ENCODE results near the gene ANAPC1.
"Not testable (repeated sequence)": the region's sequence is repeated elsewhere in the genome, so short reads cannot be mapped to it uniquely, and the experiment has no call there.

Gene ANAPC1, protein sequence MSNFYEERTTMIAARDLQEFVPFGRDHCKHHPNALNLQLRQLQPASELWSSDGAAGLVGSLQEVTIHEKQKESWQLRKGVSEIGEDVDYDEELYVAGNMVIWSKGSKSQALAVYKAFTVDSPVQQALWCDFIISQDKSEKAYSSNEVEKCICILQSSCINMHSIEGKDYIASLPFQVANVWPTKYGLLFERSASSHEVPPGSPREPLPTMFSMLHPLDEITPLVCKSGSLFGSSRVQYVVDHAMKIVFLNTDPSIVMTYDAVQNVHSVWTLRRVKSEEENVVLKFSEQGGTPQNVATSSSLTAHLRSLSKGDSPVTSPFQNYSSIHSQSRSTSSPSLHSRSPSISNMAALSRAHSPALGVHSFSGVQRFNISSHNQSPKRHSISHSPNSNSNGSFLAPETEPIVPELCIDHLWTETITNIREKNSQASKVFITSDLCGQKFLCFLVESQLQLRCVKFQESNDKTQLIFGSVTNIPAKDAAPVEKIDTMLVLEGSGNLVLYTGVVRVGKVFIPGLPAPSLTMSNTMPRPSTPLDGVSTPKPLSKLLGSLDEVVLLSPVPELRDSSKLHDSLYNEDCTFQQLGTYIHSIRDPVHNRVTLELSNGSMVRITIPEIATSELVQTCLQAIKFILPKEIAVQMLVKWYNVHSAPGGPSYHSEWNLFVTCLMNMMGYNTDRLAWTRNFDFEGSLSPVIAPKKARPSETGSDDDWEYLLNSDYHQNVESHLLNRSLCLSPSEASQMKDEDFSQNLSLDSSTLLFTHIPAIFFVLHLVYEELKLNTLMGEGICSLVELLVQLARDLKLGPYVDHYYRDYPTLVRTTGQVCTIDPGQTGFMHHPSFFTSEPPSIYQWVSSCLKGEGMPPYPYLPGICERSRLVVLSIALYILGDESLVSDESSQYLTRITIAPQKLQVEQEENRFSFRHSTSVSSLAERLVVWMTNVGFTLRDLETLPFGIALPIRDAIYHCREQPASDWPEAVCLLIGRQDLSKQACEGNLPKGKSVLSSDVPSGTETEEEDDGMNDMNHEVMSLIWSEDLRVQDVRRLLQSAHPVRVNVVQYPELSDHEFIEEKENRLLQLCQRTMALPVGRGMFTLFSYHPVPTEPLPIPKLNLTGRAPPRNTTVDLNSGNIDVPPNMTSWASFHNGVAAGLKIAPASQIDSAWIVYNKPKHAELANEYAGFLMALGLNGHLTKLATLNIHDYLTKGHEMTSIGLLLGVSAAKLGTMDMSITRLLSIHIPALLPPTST (N-terminal part only)

DNA sequence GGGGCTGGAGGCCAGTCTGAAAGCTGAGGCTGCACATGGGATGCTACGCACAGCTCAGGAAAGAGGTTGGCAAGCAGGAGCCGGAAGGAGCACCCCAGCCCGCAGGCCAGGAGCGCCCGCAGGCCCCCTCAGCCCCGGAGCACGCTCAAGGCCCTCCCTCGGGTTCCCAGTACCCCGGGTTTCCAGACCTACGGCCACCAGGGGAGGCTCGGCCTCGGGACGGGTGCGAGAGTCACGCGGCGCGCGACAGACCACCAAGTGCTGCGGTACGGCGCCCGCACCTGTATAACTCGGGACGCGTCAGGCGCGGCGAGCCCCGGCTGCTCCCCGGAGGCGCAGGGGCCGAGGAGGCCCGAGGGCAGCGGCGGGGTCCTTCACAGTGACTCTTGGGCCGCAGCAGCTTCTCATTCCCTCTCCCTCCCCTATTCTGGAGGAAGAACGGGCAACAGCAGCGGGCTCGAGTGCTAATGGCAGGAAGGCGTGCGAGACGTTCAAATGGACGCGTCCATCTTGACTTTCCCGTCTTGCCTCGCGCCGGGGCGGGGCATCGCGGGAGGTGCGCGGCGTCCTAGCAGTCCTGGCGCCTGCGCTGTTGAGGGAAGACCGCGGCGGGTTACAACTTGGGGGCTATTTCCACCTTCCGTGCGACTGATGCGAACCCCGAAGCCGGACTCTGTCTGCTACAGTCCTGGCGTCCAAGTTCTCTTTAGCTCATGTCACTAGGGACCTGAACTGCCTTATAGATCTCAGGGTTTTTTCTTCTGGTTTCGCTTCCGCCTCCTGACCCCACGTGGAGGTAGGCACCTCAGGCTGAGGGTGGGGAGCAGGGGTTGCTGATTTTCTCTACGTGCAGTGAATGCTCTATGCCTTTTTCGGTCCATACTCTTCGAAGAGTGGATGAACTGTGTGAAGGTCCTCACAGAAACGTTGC is at the start of gene ANAPC1:
TSS of gene ANAPC1 (minus strand) at position 533 of the 931 bp plus-strand sequence. CDS start 3,368 bp downstream, outside the sequence.
- DNase-seq: peak; percentile 94

DNA sequence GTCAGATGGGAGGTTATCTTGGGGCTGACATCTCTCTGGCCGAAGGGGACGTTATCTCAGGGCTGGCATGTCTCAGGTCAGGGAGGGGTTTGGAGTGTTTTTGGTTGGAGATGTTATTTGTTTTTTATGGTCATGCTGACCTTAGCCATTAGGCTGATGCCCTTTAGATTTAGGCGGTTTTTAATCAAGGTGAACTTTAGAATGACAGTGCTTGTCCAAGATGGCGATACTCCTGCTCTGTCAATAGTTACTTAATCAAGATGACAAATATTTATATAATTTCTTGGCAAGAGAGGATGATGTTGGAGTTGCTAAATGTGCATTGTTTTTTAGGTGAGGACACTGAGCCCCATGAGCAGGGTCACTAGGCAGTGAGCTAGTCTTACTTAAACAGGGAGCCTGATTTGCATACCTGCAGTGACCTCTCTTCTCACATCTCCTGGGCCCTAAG is 48.9 kb upstream of the ANAPC1 start:
- DNase-seq: no peak

DNA sequence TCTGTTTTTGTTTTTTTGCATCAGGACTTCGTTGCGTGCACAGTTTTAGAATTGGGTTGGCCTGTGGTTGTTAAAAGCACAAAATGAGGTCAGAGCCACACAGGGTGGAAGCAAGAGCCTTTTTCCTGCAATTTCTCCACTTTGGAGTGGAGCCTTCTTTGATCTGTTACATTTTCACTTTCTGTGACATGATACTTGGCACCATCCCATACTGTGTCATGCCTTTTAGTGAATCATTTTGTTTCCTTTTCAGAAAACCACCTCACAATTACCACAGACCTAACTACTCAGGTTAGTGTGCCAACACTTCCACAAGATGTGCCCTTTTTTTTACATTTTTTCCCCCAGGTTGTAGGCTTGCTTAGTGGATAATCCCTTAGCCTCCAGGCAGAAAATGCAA is 46.9 kb upstream of the ANAPC1 start:
- DNase-seq: peak; percentile 88

DNA sequence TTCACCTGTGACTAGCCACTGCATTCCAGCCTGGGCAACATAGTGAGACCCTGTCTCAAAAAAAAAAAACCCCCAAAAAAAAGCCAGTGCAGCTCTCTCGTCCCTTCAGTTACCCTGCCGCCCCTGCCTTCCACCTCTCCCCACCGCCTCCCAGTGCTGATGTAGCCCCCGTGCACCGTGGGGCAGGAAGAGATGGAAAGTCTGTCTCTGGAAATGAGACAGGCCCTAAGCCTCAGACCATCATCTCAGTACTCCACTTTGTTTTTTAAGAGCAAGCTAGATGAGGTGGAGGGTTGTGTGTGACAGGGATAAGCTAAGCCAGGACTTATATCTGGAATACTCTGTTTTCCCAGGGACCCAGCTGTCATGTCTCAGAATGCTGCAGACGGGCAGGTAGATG is 46.4 kb upstream of the ANAPC1 start:
- DNase-seq: peak; percentile 61

DNA sequence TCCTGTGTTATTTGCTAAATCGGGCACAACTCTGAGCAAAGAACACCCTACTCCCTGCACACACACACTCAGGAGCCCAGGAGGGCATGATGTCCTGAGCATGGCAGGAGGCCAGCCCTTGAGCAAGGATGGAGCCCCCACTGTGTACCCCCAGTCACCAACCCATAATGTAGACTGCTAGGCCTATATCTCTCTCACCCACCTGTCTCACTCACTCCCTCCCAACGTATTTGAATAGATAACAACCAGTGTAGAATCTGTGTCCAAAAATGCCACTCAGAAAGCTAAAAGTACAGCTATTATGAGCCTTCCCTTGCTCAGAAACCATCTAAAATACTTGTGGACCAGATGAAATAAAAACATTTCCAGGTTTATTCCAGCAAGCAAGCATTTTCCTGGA is 43.7 kb upstream of the ANAPC1 start:
- DNase-seq: no peak

DNA sequence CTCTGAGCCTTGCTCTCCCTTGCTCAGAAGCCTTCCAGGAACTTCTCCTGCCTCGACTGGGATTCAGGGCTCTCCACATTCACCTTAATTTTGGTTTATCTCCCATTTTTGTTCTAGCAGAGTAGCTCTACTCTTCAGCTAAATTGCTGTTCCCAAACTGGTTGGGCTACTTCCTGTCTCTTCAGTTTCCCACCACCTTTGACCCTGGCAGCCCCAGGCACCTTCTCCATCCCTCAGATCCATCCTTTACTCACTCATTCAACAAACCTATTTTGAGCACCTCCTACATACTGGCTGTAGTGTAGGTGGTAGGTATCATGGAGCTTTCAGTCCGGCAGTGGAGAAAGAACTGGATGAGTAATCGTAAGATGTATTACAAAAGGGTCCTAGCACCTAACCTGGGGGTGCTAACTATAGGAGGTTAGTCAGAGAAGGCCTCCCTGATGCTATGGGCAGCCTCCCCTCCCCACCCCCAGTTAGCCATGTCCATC is 40.7 kb upstream of the ANAPC1 start:
- no peak for DNase-seq

DNA sequence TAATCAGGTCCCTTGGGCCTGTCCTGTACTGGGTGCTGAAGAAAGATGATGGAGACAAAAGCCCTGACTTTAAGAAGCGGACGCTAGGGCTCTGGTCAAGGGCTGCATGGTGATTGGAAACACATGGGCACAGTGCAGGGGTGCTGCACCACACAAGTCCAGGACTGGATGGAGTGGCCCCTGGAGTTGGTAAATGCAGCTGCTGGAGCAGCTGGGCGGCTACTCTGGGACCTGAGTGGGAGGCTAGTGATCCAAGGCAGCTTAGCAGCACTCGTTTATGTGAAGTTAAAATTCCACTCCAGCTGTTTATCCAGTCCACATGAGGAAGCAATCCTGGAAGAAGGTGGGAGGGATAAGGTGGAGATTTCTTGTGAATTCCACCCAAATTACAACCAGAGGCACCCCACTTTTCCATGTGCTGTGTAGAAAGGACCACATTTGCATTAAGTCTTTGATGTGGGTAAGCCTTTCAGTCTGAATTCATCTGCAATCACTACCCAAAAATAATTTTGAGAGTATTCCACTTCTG is 39.3 kb upstream of the ANAPC1 start:
- no peak for DNase-seq

DNA sequence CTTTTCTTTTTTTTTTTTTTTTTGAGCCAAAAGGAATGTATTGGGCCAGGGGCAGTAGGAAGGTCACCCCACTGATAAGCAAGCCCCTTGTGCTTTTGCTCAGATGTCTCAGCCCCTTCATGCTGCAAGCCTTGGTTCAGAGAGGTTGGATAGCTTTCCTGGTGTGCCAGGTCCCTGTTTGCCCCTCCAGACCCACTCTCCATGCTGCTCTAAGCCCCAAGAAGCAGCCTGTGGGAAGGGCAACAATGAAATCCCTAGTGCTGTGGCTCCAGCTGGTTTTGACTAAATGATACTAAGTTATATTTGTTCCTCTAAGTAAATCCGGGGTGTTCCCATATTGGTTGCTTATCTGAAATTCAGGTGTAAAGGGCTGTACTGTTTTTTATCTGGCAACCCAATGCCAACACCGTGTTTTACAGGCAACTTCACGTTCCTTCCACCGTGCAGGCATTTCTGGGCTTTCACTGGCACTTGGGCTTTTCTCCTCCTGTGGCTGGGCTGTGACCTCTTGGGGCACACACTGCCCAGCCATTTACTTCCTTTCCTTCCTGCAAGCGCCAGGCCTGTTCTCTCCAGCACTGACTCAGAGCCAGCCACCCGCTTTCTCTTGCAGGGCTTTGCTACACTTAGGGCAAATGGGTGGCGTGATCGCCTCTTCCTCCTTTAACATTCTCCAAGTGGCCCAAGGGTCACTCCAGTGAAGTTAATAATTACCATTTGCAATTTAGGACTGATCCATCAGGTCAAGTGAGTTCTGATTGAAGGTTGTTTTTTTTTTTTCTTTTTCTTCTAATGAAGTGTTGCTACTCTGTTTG is 36.0 kb upstream of the ANAPC1 start:
- DNase-seq: no peak

DNA sequence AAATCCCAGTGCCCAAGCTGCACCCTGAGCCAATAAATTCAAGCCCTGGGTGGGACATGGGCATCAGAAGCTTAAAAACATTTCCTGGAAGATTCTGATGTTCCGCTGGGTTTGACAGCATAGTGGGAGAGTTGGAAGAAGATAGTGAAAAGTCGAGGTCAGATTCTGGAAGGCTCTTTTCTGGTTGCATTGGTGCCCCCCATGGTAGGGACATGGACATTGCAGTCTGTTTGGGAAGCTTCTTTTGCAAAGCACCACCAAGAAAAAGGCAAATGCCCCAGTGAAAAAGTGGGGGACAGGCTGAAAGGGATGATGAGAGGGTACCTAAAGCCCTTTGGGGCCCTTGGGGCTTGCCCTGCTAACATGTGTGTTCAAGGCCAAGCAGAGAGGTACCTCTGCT is 35.4 kb upstream of the ANAPC1 start:
- no peak for DNase-seq

DNA sequence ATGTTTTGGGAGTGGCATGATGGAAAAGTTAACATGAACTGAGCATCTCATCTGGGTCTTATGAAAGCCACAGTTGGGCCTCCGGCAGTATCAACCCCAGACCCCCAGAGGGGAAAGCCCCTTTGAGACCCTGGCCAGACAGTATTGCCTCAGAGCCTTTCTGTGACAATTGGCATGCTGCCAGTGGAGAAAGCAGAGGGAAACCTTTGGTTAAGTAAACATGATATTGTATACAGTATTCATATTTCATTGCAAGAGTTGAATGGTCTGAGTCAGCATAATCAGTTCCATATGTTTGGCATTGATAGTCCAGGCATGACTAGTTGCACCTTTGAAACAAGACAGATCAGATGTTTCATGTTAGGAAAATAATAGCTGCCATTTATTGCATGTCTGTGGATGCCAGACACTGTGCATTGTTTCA is 34.4 kb upstream of the ANAPC1 start:
- DNase-seq: no peak

DNA sequence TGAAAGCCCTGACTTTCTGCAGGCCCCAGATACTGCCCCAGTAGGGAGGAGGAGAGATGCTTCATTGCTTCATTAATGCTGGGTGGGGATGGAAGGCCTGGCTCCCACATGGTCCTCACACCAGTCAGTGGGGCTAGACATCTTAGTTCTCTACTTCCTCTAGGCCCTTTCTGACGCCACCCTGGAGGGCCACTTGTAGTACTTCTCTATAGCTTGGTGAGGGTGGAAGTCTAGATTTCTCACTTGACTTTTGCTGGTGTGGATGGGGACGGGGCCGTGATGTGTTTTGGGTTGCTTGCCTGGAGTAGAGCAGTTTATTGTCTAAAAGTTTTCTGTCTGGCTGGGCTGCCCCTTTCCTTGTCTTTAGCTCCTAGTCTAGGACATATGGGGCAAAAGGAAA is 33.1 kb upstream of the ANAPC1 start:
- DNase-seq: no peak

DNA sequence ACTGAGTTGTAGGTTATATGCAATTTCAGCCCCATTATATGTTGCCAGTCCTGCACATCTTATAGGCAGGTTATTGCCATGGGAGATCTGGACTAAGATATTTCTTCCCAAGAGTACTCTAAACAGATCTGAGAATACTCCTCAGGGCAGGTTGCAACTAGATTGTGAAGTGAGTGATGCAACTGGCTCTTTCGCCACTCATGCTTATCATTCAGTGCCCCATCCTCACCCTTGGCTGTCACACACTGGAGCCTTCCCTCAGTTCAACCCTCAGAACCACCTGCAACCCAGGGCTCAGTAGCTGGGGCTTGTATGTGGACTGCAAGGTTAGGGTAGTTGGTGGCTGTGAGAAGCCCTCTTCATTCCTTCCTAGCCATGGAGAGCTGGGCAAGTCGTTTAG is 28.6 kb upstream of the ANAPC1 start:
- DNase-seq: no peak

DNA sequence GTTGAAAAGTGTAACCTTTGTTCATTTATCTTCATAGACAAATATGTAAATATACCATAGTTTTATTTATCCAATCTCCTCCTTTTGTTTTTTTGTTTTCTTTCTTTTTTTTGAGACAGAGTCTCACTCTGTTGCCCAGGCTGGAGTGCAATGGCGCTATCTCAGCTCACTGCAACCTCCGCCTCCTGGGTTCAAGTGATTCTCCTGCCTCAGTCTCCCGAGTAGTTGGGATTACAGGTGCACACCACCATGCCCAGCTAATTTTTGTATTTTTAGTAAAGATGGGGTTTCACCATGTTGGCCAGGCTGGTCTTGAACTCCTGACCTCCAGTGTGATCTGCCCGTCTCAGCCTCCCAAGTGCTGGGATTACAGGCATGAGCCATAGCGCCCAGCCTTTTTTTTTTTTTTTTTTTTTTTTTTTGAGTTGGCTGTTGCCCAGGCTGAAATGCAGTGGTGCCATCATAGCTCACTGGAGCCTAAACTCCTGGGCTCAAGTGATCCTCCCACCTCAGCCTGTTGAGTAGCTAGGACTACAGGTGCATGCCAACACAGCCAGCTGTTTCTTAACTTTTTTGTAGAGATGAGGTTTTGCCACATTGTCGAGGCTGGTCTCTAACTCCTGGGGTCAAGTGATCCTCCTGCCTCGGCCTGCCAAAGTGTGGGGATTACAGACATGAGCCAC is 27.4 kb upstream of the ANAPC1 start:
- DNase-seq: not testable (repeated sequence)

DNA sequence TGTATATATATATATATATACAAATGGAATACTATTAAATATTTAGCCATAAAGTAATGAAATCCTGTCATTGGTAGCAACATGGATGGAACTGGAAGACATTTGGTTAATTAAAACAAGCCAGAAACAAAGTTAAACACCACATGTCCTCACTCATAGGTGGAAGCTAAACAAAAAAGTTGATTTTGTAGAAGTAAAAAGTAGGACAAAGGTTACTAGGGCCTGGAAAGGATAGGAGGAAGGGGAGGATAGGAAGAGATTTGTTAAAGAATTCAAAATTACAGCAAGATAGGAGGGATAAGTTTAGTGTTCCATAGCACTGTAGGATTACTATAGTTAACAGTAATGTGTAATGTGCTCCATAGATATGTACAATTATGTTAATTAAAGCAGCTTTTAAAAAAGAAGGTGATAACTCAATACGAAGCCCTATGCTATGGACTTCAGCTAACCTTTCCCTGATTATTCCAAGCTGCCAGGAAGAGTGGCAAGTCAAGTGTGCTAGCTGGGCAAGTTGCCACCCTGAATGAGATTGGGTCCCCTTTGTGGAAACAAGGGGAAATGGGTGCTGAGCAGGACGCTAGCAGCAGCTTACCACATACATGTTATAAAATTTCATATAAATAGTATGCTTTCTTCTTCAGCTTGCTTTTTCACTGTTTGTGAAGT is 26.8 kb upstream of the ANAPC1 start:
- DNase-seq: no peak

DNA sequence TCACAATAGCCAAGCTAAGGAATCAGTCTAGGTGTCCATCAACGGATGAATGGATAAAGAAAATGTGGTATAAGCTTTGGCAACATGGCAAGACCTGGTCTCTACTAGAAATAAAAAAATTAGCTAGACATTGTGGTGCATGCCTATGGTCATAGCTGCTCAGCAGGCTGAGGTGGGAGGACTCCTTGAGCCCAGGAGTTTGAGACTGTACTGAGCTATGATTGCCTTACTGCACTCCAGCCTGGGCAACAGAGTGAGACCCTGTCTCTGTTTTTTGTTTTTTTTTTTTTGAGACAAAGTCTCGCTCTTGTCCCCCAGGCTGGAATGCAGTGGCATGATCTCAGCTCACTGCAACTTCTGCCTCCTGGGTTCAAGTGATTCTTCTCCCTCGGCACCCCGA is 26.0 kb upstream of the ANAPC1 start:
- DNase-seq: not testable (repeated sequence)

DNA sequence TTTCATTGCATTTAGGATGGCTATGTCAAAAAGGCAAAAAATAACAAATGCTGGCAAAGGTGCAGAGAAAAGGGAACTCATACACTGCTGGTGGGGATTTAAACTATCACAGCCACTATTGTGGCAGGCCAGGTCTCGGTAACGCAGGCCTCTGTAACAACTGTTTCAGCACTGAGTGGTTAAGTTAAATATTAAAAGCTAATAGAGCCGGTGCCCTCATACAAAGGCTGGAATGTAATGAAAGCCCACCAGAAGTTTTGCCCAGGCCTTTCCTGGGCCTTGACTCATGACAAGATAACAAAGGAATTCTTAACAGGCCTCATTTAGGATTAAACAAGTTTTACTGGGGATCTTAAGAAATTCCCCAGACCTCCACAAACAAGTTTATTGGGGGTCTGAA is 25.1 kb upstream of the ANAPC1 start:
- no peak for DNase-seq

DNA sequence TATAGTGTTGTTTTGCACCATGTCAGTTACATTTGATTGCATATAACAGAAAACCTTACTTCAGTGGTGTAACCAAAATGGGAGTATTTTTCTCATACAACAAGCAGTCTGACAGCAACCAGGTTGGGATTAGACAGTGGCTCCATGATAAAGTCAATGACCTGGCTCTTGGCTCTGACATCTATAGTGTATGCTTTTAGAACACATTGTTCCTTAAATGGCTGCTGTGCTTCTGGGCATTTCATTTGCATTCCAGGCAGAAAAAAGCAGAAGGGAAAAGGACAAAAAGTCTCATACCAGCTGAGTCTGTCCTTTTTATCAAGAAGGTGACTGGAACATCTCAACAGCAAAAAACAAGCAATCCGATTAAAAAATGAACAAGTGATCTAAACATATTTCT is 24.6 kb upstream of the ANAPC1 start:
- no peak for DNase-seq

DNA sequence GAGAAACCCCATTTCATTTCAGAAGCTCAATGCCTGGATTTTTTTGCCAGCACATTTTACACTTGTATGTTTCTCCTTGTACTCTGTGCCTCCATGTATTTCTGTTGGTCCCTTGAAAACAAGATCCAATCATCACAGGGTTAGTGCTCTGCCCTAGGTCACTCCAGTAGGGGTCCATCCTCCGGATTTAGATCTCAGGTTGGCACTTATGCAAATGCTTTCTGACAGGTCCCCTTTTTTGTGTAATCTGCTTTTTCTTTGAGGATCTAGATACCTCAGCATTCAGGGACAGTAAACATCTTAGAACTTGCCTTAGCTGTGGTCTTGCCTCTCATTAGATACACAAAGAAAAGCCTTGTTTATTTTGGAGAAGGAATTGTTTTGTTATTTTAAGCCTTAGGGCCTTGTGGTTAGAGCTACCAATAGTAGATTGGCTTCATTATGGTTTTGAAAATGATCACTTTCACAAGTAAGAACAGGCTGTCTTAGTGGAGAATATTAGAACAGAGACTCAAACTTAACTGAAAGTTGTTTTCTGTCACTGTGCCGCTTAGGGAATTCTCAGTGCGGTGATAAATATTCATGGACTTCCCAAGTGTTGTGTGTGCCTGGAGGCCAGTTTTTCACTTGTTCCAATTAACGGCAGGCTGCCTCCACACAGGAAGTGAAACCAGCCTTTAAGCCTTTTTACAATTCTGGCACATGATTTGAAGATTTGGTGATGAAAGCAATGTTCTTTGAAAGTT is 22.2 kb upstream of the ANAPC1 start:
- peak; percentile 25 for DNase-seq

DNA sequence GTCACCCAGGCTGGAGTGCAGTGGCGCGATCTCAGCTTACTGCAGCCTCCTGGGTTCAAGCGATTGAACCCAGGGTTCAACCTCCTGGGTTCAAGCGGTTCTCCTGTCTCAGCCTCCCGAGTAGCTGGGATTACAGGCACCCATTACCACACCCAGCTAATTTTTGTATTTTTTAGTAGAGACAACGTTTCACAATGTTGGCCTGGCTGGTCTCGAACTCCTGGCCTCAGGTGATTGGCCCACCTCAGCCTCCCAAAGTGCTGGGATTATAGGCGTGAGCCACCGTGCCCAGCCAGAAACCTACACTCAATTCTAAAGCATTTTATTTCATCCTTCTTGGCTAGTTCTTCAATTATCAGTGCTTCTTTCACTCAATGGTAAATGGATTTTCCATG is 21.5 kb upstream of the ANAPC1 start:
- DNase-seq: not testable (repeated sequence)

Measured in activated CD4-positive, alpha-beta T cell treated with anti-CD3 and anti-CD28 coated beads, Interleukin-10, Interleukin-2, amounts not matched to agents 100 ng/mL and 50 ng/mL, durations not matched to agents 16 hours and 8 hours (primary cell).